Smooth muscle cell (in vitro differentiated cells): ENCODE data around the gene SORCS2. TPM values are rescaled to one million over a fixed set of nuclear protein-coding genes. Genes with fewer than 3 reads are reported as not detected.

Experiments
- DNase-seq: peaks from one replicate; lab custom pipeline; 2025; ENCODE audit not compliant: unreplicated experiment; lab: John Stamatoyannopoulos, UW
- H2AFZ ChIP-seq: fragments of 200-600 bp; sonication (generic); 2 replicates; pipeline ENCODE4 v1.6.0; 2016; ENCODE audit warnings: antibody characterized with exemption, low read depth, mild to moderate bottlenecking
- H3F3A ChIP-seq: fragments of 200-600 bp; sonication (generic); 2 replicates; pipeline ENCODE4 v1.6.0; 2017; ENCODE audit warnings: antibody characterized with exemption, low read depth
- H3K27ac ChIP-seq: fragments of 200-600 bp; sonication (generic); 2 replicates; pipeline ENCODE4 v1.5.1; 2016; ENCODE audit warnings: low read depth, mild to moderate bottlenecking
- H3K27me3 ChIP-seq: fragments of 200-600 bp; sonication (generic); 2 replicates; pipeline ENCODE4 v1.6.1; 2016; ENCODE audit warnings: low read depth, mild to moderate bottlenecking
- H3K36me3 ChIP-seq: fragments of 200-600 bp; sonication (generic); 2 replicates; pipeline ENCODE4 v1.5.1; 2016; ENCODE audit warnings: low read depth
- H3K4me1 ChIP-seq: fragments of 200-600 bp; sonication (generic); 2 replicates; pipeline ENCODE4 v1.5.1; 2016; ENCODE audit warnings: low read depth
- H3K4me2 ChIP-seq: fragments of 200-600 bp; sonication (generic); 2 replicates; pipeline ENCODE4 v1.6.0; 2016; ENCODE audit warnings: mild to moderate bottlenecking
- H3K4me3 ChIP-seq: fragments of 200-600 bp; sonication (generic); 2 replicates; pipeline ENCODE4 v1.5.1; 2016; ENCODE audit warnings: mild to moderate bottlenecking
- H3K79me2 ChIP-seq: fragments of 200-600 bp; sonication (generic); 2 replicates; pipeline ENCODE4 v1.6.0; 2016; ENCODE audit warnings: low read depth, mild to moderate bottlenecking
- H3K9ac ChIP-seq: fragments of 200-600 bp; sonication (generic); 2 replicates; pipeline ENCODE4 v1.6.0; 2016; ENCODE audit warnings: low read depth
- H3K9me3 ChIP-seq: fragments of 200-600 bp; sonication (generic); replicated peaks from 2 replicates; pipeline ENCODE4 v1.5.1; 2016; ENCODE audit warnings: low read depth
- H4K20me1 ChIP-seq: fragments of 200-600 bp; sonication (generic); 2 replicates; pipeline ENCODE4 v1.6.0; 2016; ENCODE audit warnings: low read depth
- WGBS: methylation state at CpG from one replicate; pipeline ENCODE4 v1.1.7; 2016; ENCODE audit warnings: low lambda C conversion rate; 5-methylcytosine and 5-hydroxymethylcytosine counted together
- polyA plus RNA-seq: library from polyadenylated mRNA; unstranded; fragments of >200 nt; fragmentation: Nextera tagmentation; extraction: Ambion mirVana; gene quantifications from 2 replicates; pipeline ENCODE4 v1.2.1, GENCODE V29; 2016
- total RNA-seq: library from RNA; depleted of rRNA; stranded (reverse); fragments of >200 nt; gene quantifications from 2 replicates; pipeline ENCODE4 v1.2.3, GENCODE V29; 2014
- TF ChIP-seq, protein P1 (sequence below): fragments of 200-600 bp; sonication (generic); IDR thresholded peaks from 2 replicates; pipeline ENCODE4 v1.5.1; 2017; ENCODE audit warnings: borderline replicate concordance, mild to moderate bottlenecking, antibody characterized with exemption; ENCODE audit not compliant: insufficient read depth, poor library complexity, severe bottlenecking

The SORCS2 gene
- total and polyA plus RNA-seq, 2 experiments from 2014 or later: 5.2 to 9.3 TPM

DNA sequence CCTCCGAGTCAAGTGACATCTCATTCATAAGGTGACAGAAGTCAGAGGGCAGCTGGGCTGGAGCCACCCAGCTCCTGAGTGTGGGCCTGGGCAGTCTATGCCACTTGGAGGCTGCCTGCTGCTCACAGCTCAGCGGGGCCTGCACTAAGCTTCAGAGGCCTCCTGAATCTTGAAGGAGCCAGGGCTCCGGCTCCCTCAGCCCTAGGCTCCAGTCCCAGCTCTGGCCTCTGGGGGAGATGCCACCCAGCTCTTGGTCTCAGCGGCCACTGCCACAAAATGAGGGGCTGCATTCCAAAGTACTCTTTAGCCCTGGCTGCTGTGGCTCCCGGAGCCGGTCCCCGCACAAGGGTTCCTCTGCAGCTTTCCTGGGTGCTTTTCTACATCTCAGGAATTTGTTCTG is 275.1 kb downstream of the SORCS2 start:
- Histone ChIP-seq H2AFZ (no peak overlapping the region), H3K27me3 (no peaks in the 10 kb centered on the region), H3K36me3 (no peaks in the 10 kb centered on the region), H3K4me1 (peaks cover under 1% of the 10 kb centered on the region), H4K20me1 (no peaks in the 10 kb centered on the region), H3K4me2 (no peak overlapping the region), H3F3A (no peaks in the 10 kb centered on the region), H3K9me3 (no peaks in the 10 kb centered on the region), H3K9ac (no peak overlapping the region), H3K79me2 (no peaks in the 10 kb centered on the region), H3K4me3 (no peak overlapping the region), H3K27ac (no peak overlapping the region)
- TF ChIP-seq, protein P1, sequence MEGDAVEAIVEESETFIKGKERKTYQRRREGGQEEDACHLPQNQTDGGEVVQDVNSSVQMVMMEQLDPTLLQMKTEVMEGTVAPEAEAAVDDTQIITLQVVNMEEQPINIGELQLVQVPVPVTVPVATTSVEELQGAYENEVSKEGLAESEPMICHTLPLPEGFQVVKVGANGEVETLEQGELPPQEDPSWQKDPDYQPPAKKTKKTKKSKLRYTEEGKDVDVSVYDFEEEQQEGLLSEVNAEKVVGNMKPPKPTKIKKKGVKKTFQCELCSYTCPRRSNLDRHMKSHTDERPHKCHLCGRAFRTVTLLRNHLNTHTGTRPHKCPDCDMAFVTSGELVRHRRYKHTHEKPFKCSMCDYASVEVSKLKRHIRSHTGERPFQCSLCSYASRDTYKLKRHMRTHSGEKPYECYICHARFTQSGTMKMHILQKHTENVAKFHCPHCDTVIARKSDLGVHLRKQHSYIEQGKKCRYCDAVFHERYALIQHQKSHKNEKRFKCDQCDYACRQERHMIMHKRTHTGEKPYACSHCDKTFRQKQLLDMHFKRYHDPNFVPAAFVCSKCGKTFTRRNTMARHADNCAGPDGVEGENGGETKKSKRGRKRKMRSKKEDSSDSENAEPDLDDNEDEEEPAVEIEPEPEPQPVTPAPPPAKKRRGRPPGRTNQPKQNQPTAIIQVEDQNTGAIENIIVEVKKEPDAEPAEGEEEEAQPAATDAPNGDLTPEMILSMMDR: no peak
- WGBS: 97% methylated on average over 7 of the region's 7 CpGs
- DNase-seq: no peak

DNA sequence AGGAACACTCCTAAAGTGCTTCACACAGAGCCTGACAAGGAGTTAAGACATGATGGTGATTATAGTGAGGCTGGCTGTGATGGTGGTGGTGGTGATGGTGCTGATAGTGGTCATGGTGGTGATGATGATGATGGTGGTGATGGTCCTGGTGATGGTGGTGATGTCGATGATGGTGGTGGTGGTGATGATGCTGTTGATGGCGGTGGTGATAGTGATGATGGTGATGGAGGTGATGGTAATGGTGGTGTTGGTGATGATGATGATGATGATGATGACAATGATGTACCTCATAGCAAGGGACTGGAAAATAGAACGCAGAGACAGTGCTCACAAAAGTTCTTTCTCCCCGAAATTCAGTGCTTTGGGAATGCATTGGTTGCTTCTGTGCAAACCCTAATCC is 276.7 kb downstream of the SORCS2 start:
- H3F3A ChIP-seq: no peaks in the 10 kb centered on the region
- H3K36me3 ChIP-seq: no peaks in the 10 kb centered on the region
- H3K4me2 ChIP-seq: no peak overlapping the region
- no peaks in the 10 kb centered on the region for H3K79me2 ChIP-seq
- no peaks in the 10 kb centered on the region for H4K20me1 ChIP-seq
- no peak overlapping the region for H3K27ac ChIP-seq
- TF ChIP-seq, protein P1: no peak
- no peaks in the 10 kb centered on the region for H3K27me3 ChIP-seq
- DNase-seq: no peak
- H3K9ac ChIP-seq: no peak overlapping the region
- peaks cover 6% of the 10 kb centered on the region for H3K4me1 ChIP-seq
- no peak overlapping the region for H2AFZ ChIP-seq
- no peaks in the 10 kb centered on the region for H3K9me3 ChIP-seq
- WGBS: 94% methylated on average over 4 of the region's 4 CpGs
- no peak overlapping the region for H3K4me3 ChIP-seq

DNA sequence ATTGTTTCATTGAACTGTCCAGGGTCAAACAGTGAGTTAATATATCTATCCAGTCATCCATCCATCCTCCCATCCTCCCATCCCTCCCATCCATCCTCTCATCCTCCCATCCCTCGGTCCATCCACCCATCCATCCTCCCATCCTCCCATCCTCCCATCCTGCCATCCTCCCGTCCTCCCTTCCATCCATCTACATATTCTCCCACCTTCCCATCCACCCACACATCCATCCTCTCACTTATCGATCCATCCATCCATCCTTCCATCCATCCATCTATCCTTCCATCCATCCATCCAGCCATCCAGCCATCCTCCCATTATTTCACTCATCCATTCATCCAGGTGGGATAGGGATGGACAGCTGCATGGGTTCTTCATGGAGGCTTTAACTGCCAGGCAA is 277.8 kb downstream of the SORCS2 start:
- no peak for DNase-seq
- TF ChIP-seq, protein P1: no peak
- Histone ChIP-seq H2AFZ (no peak overlapping the region), H3K27ac (no peak overlapping the region), H3K4me3 (no peak overlapping the region), H3K4me1 (peaks cover 6% of the 10 kb centered on the region), H3K4me2 (no peak overlapping the region), H4K20me1 (no peaks in the 10 kb centered on the region), H3K79me2 (no peaks in the 10 kb centered on the region), H3K27me3 (no peaks in the 10 kb centered on the region), H3K9me3 (no peaks in the 10 kb centered on the region), H3K36me3 (no peaks in the 10 kb centered on the region), H3K9ac (no peak overlapping the region), H3F3A (no peaks in the 10 kb centered on the region)
- 86% methylated on average over 3 of the region's 3 CpGs for WGBS

DNA sequence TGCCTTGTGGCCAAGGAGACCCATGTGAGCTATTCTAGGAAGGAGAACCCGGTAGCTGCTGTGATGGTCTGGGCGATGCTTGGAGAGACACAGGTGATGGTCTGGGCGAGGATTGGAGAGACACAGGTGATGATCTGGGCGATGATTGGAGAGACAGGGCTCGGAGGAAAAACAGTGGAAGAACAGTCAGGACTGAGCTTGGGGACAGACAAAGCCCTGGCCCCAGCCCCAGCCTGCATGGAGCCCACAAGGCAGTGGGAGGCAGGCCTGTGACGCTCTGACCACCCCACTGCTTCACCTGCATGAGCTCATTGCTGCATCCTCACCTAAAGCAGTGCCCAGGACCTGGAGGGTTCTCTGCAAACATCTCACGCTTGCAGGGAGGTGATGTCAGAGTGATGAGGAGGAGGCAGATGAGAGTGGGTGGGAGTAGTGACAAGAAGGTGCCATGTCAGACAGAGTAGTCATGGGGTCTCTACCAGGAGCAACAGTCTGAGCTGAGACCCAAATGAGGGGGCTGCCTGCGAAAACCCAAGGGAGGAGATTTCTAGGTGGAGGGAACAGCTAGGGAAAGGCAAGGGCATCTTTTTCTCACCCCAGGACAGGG is 278.3 kb downstream of the SORCS2 start:
- Histone ChIP-seq H3K27me3 (no peaks in the 10 kb centered on the region), H3K9ac (no peak overlapping the region), H3K4me3 (no peak overlapping the region), H3K4me2 (no peak overlapping the region), H3K36me3 (no peaks in the 10 kb centered on the region), H3K9me3 (no peaks in the 10 kb centered on the region), H4K20me1 (no peaks in the 10 kb centered on the region), H2AFZ (no peak overlapping the region), H3F3A (no peaks in the 10 kb centered on the region), H3K27ac (no peak overlapping the region), H3K79me2 (no peaks in the 10 kb centered on the region), H3K4me1 (peaks cover 6% of the 10 kb centered on the region)
- WGBS: 82% methylated on average over 8 of the region's 8 CpGs
- TF ChIP-seq, protein P1: no peak
- no peak for DNase-seq
